Fibroblast of lung (primary cell): ENCODE data around the gene PAFAH1B2.

ENCODE experiments used
- CTCF ChIP-seq, 2 donors: IDR thresholded peaks in 1 of 2; conservative IDR thresholded peaks in 1 of 2; 1 replicate in 1 of 2; 2 replicates in 1 of 2; pipeline ENCODE4 v1.5.1; 2011 to 2012; ENCODE audit warnings: low read length in 2 of 2, control low read depth in 1 of 2, inconsistent platforms in 1 of 2, low read depth in 1 of 2, mild to moderate bottlenecking in 1 of 2
- EZH2 ChIP-seq: IDR thresholded peaks from 2 replicates; pipeline ENCODE4 v1.5.1; 2012; ENCODE audit warnings: low read length, control low read depth, mild to moderate bottlenecking; ENCODE audit errors: missing control alignments

- TF ChIP-seq CTCF (conservative IDR thresholded peaks at IDR 0.05 in 1 of 2, IDR thresholded peaks at IDR 0.05 in 1 of 2; ENCODE audit: low read depth in 1 of 2, low read length in 2 of 2): no peak
- TF ChIP-seq EZH2: no peak
Observed at GRCh38 chr11:117205211-117205818, 61.2 kb downstream of the PAFAH1B2 start.
